IMR-90 (cell line): Measurements from ENCODE around the gene AFF2. TPM values are rescaled to one million over a fixed set of nuclear protein-coding genes. Genes with fewer than 3 reads are reported as not detected.

Experiments used
- ATAC-seq: fragments of 200-7000 bp; cut with Tn5 transposase; 2 replicates; pipeline ENCODE4 v1.9.1; 2020; ENCODE audit warnings: low read depth, mild to moderate bottlenecking, moderate library complexity
- BruUV-seq: library from RNA; stranded (reverse); fragments of 400-500 nt; replicated peaks from 2 replicates; lab custom pipeline; 2021; lab: Mats Ljungman, UMichigan
- CTCF ChIA-PET: fragments of 300-600 bp; formaldehyde crosslinking; extraction: SDS; loops from one replicate; lab custom pipeline; 2021; ENCODE audit warnings: antibody characterized with exemption; lab: Yijun Ruan, JAX
- POLR2A ChIA-PET: fragments of 300-600 bp; sonication (Branson Sonifier 250); formaldehyde crosslinking; loops from one replicate; lab custom pipeline; 2022; ENCODE audit warnings: antibody characterized with exemption; ENCODE audit not compliant: unreplicated experiment; lab: Charles Lee
- DNase-seq: peaks from one replicate; pipeline ENCODE4 v3.0.0; 2013
- H2AFZ ChIP-seq: replicated peaks from 2 replicates; pipeline ENCODE3; 2013; ENCODE audit warnings: low read length, mild to moderate bottlenecking; ENCODE audit not compliant: poor library complexity
- H2AK5ac ChIP-seq: 2 replicates; pipeline ENCODE4 v1.6.1; 2013; ENCODE audit warnings: low read depth, low read length, inconsistent platforms
- H2AK9ac ChIP-seq: replicated peaks from 2 replicates; pipeline ENCODE3; 2013; ENCODE audit warnings: mild to moderate bottlenecking, low read depth, low read length, moderate library complexity; ENCODE audit not compliant: poor library complexity
- H2BK120ac ChIP-seq: 2 replicates; pipeline ENCODE4 v1.6.1; 2013; ENCODE audit warnings: low read depth, low read length, inconsistent platforms
- H2BK15ac ChIP-seq: 3 replicates; pipeline ENCODE4 v1.6.1; 2013; ENCODE audit warnings: low read depth, low read length, inconsistent platforms
- H2BK20ac ChIP-seq: 2 replicates; pipeline ENCODE4 v1.6.1; 2013; ENCODE audit warnings: low read depth, mild to moderate bottlenecking, inconsistent platforms, low read length, moderate library complexity
- H2BK5ac ChIP-seq: 2 replicates; pipeline ENCODE4 v1.6.1; 2013; ENCODE audit warnings: mild to moderate bottlenecking, low read depth, low read length, inconsistent platforms; ENCODE audit not compliant: poor library complexity, severe bottlenecking
- H3K14ac ChIP-seq: replicated peaks from 2 replicates; pipeline ENCODE4 v1.6.1; 2013; ENCODE audit warnings: low read depth, low read length, inconsistent platforms
- H3K18ac ChIP-seq: 2 replicates; pipeline ENCODE4 v1.6.1; 2013; ENCODE audit warnings: low read depth, low read length, control low read depth
- H3K23ac ChIP-seq: 2 replicates; pipeline ENCODE4 v1.6.1; 2013; ENCODE audit warnings: low read depth, low read length, inconsistent platforms
- H3K27ac ChIP-seq: 2 replicates; pipeline ENCODE4 v1.5.1; 2013; ENCODE audit warnings: mild to moderate bottlenecking, control low read depth, low read length; ENCODE audit not compliant: insufficient read depth
- H3K27me3 ChIP-seq: 2 replicates; pipeline ENCODE4 v1.6.1; 2013; ENCODE audit warnings: low read length; ENCODE audit not compliant: control insufficient read depth, insufficient read depth
- H3K36me3 ChIP-seq: 2 replicates; pipeline ENCODE4 v1.6.1; 2013; ENCODE audit warnings: low read length, mixed read lengths; ENCODE audit not compliant: control insufficient read depth, insufficient read depth
- H3K4ac ChIP-seq: 2 replicates; pipeline ENCODE4 v1.6.1; 2013; ENCODE audit warnings: low read depth, low read length, inconsistent platforms
- H3K4me1 ChIP-seq: 2 replicates; pipeline ENCODE4 v1.6.1; 2013; ENCODE audit warnings: low read length, mixed read lengths; ENCODE audit not compliant: control insufficient read depth, insufficient read depth
- H3K4me2 ChIP-seq: 2 replicates; pipeline ENCODE4 v1.6.1; 2013; ENCODE audit warnings: low read depth, mild to moderate bottlenecking, control low read depth, low read length, moderate library complexity
- H3K4me3 ChIP-seq: 2 replicates; pipeline ENCODE4 v1.5.1; 2013; ENCODE audit warnings: low read depth, mild to moderate bottlenecking, control low read depth, low read length, moderate library complexity; ENCODE audit not compliant: insufficient read depth
- H3K56ac ChIP-seq: 2 replicates; pipeline ENCODE4 v1.6.1; 2013; ENCODE audit warnings: low read length, inconsistent platforms; ENCODE audit not compliant: insufficient read depth; ENCODE audit errors: extremely low read depth
- H3K79me1 ChIP-seq, 2 experiments: 2 replicates each; pipeline ENCODE4 v1.6.1; 2013; ENCODE audit warnings: low read length in 2 of 2, inconsistent platforms in 1 of 2, low read depth in 1 of 2
- H3K9ac ChIP-seq: 2 replicates; pipeline ENCODE4 v1.6.1; 2013; ENCODE audit warnings: low read depth, low read length, control low read depth
- H3K9me1 ChIP-seq: 2 replicates; pipeline ENCODE4 v1.6.1; 2013; ENCODE audit warnings: low read length, inconsistent platforms; ENCODE audit not compliant: insufficient read depth
- H3K9me3 ChIP-seq: 2 replicates; pipeline ENCODE4 v1.6.1; 2013; ENCODE audit warnings: low read length; ENCODE audit not compliant: control insufficient read depth, insufficient read depth
- H4K20me1 ChIP-seq: 2 replicates; pipeline ENCODE4 v1.6.1; 2013; ENCODE audit warnings: low read length, inconsistent platforms; ENCODE audit not compliant: insufficient read depth
- H4K5ac ChIP-seq: 2 replicates; pipeline ENCODE4 v1.6.1; 2013; ENCODE audit warnings: mild to moderate bottlenecking, low read depth, low read length, control low read depth
- H4K8ac ChIP-seq, 2 experiments: 2 replicates each; pipeline ENCODE4 v1.6.1; 2013; ENCODE audit warnings: low read depth in 2 of 2, low read length in 2 of 2, control low read depth in 1 of 2, inconsistent platforms in 1 of 2
- H4K91ac ChIP-seq: 2 replicates; pipeline ENCODE4 v1.6.1; 2013; ENCODE audit warnings: low read depth, low read length, inconsistent platforms; ENCODE audit not compliant: insufficient read depth
- CEBPB ChIP-seq: IDR thresholded peaks from 2 replicates; pipeline ENCODE4 v1.6.1; 2012; ENCODE audit warnings: low read depth, low read length, improper control_type of control experiment
- CHD1 ChIP-seq: IDR thresholded peaks from 2 replicates; pipeline ENCODE4 v1.6.1; 2012; ENCODE audit warnings: low read depth, low read length, improper control_type of control experiment
- ELK1 ChIP-seq: fragments of 150-350 bp; IDR thresholded peaks from 2 replicates; pipeline ENCODE4 v1.6.1; 2016; ENCODE audit warnings: low read depth, mild to moderate bottlenecking, low read length, moderate library complexity, borderline replicate concordance
- MAFK ChIP-seq: IDR thresholded peaks from 2 replicates; pipeline ENCODE4 v1.6.1; 2012; ENCODE audit warnings: low read depth, low read length, improper control_type of control experiment
- RAD21 ChIP-seq: IDR thresholded peaks from 2 replicates; pipeline ENCODE4 v1.6.1; 2012; ENCODE audit warnings: low read length, improper control_type of control experiment
- USF2 ChIP-seq: fragments of 150-350 bp; IDR thresholded peaks from 2 replicates; pipeline ENCODE4 v1.6.1; 2017; ENCODE audit warnings: mild to moderate bottlenecking, antibody characterized with exemption, low read length, low read depth
- WGBS, 2 experiments: methylation state at CpG; one replicate each; pipeline versions ENCODE4 v1.1.5 to v1.1.7; 2013; ENCODE audit warnings: missing lambda C conversion rate in 2 of 2; ENCODE audit not compliant: insufficient read length in 1 of 2; ENCODE audit errors: extremely low coverage in 2 of 2; 5-methylcytosine and 5-hydroxymethylcytosine counted together
- dilution Hi-C: fragments of 300-500 bp; cut with HindIII; formaldehyde crosslinking; loops from one replicate; pipeline ENCODE4 v1.14.3; 2018; ENCODE audit warnings: low sequenced_read_pairs; ENCODE audit not compliant: unreplicated experiment
- in situ Hi-C: fragments of 300-500 bp; cut with MboI; formaldehyde crosslinking; loops from 3 replicates; pipeline ENCODE4 v1.14.3; 2019; ENCODE audit warnings: low sequenced_read_pairs, inconsistent platforms, mixed read lengths
- intact Hi-C: fragments of 100-400 bp; cut with micrococcal nuclease; formaldehyde crosslinking; loops from 2 replicates; pipeline ENCODE4 v1.10.0; 2022
- polyA plus RNA-seq, 3 experiments: library from polyadenylated mRNA; depleted of rRNA; stranded (reverse); fragments of >200 nt; gene quantifications; 2 replicates each; pipeline ENCODE4 v1.2.3, GENCODE V29; 2012; ENCODE audit warnings: low replicate concordance in 1 of 3
- total RNA-seq: library from RNA; depleted of rRNA; stranded (reverse); fragments of >200 nt; gene quantifications from 2 replicates; pipeline ENCODE4 v1.2.3, GENCODE V29; 2012

The AFF2 gene
- total and polyA plus RNA-seq, 2 of the 4 experiments (the other 2 are of a cell fraction) = 0.15 to 0.72 TPM

GRCh38 chrX:148513661-148514060 lies 13.2 kb downstream of the AFF2 start:
- no peak overlapping the region for H3K18ac ChIP-seq
- H4K8ac ChIP-seq = no peak overlapping the region
- no peak overlapping the region for H2AFZ ChIP-seq
- no peak overlapping the region for H4K5ac ChIP-seq
- H3K4me2 ChIP-seq = no peak overlapping the region
- no peak for ATAC-seq
- H3K9me3 ChIP-seq = no peaks in the 10 kb centered on the region
- no peak overlapping the region for H3K14ac ChIP-seq
- H3K9ac ChIP-seq = no peak overlapping the region
- no peaks in the 10 kb centered on the region for H4K20me1 ChIP-seq
- BruUV-seq = no TSS peak
- no peak overlapping the region for H3K4ac ChIP-seq
- CTCF ChIA-PET = no interaction called here
- TF ChIP-seq CEBPB (no peak), ELK1 (no peak), MAFK (no peak), USF2 (no peak), RAD21 (no peak), CHD1 (no peak)
- no peaks in the 10 kb centered on the region for H3K4me1 ChIP-seq
- no peaks in the 10 kb centered on the region for H3K79me1 ChIP-seq
- dilution Hi-C loops = no loop called here
- no peak overlapping the region for H3K4me3 ChIP-seq
- H3K36me3 ChIP-seq = no peaks in the 10 kb centered on the region
- no peaks in the 10 kb centered on the region for H3K27me3 ChIP-seq
- no CpG with 5 or more reads among the region's 3 CpGs for WGBS, 2 experiments
- H2BK15ac ChIP-seq = no peak overlapping the region
- in situ Hi-C loops = no loop called here
- POLR2A ChIA-PET = no interaction called here
- DNase-seq = no peak
- no peak overlapping the region for H3K23ac ChIP-seq
- H2AK9ac ChIP-seq = no peak overlapping the region
- no peaks in the 10 kb centered on the region for H3K9me1 ChIP-seq
- intact Hi-C loops = no loop called here
- no peak overlapping the region for H2BK5ac ChIP-seq
- H4K91ac ChIP-seq = no peak overlapping the region
- no peak overlapping the region for H2AK5ac ChIP-seq
- H2BK20ac ChIP-seq = no peak overlapping the region
- no peak overlapping the region for H3K56ac ChIP-seq
- no peak overlapping the region for H2BK120ac ChIP-seq
- H3K27ac ChIP-seq = no peak overlapping the region
